Upper lobe of left lung (tissue), 4 donors: Measurements from ENCODE around the gene OR4D2.

Experiments used
- POLR2A ChIP-seq, 4 donors: fragments of 450-650 bp; IDR thresholded peaks; one replicate each; pipeline ENCODE4 v1.5.1; 2016 to 2017; ENCODE audit warnings: antibody characterized with exemption in 4 of 4, mild to moderate bottlenecking in 2 of 4
- TF ChIP-seq, protein P1 (sequence below), 6 experiments: fragments of 450-650 bp in 4 of 6; fragments of 200-600 bp in 2 of 6; sonication (generic) in 2 of 6; IDR thresholded peaks; one replicate each; pipeline ENCODE4 v1.5.1; 2016 to 2019; ENCODE audit warnings: antibody characterized with exemption in 6 of 6

DNA sequence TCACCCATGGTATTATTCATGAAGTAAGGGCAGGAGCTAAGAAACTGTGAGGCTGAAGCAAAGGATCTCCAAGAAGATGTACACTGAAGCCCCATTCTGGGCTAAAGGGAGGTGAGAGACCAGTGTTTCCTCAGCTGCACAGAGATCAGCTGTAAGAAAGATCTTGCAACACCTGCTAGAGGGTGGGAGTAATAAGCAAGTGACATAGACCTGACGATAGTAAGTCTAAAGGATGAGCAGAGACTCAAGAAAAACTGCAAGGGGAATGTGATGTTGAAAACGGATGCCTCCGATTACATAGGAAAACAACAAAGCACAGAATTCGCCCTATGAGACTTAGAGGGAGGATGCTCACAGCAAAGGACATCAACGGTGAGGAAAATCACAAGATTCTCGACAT lies at the start of gene OR4D2:
- TF ChIP-seq, protein P1, sequence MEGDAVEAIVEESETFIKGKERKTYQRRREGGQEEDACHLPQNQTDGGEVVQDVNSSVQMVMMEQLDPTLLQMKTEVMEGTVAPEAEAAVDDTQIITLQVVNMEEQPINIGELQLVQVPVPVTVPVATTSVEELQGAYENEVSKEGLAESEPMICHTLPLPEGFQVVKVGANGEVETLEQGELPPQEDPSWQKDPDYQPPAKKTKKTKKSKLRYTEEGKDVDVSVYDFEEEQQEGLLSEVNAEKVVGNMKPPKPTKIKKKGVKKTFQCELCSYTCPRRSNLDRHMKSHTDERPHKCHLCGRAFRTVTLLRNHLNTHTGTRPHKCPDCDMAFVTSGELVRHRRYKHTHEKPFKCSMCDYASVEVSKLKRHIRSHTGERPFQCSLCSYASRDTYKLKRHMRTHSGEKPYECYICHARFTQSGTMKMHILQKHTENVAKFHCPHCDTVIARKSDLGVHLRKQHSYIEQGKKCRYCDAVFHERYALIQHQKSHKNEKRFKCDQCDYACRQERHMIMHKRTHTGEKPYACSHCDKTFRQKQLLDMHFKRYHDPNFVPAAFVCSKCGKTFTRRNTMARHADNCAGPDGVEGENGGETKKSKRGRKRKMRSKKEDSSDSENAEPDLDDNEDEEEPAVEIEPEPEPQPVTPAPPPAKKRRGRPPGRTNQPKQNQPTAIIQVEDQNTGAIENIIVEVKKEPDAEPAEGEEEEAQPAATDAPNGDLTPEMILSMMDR (IDR thresholded peaks at IDR 0.05) = no peak
- TF ChIP-seq POLR2A (IDR thresholded peaks at IDR 0.05) = no peak
